ENCODE results near the gene CBX8. TPM values are rescaled to one million over a fixed set of nuclear protein-coding genes. Genes with fewer than 3 reads are reported as not detected.

Gene CBX8
- total RNA-seq = 1 to 10 TPM; 6.9 to 7.0 TPM

GRCh38 chr17:79796763-79797491 lies at the start of gene CBX8:
TSS of gene CBX8 (minus strand) at chr17:79797077. CDS start at chr17:79796998, 79 bp downstream.

GRCh38 chr17:79839356-79840268 lies 42.7 kb upstream of the CBX8 start, which contains the start of gene CBX4:
TSS of gene CBX4 (minus strand) at chr17:79839440. CDS start at chr17:79839251, 189 bp downstream.

GRCh38 chr17:79777894-79778503 lies 18.9 kb downstream of the CBX8 start, which contains the start of gene CBX2:
TSS of gene CBX2 (plus strand) at chr17:79778148. CDS start at chr17:79778236, 88 bp downstream.

Other genes with a start within 250 kb of the CBX8 start
- not detected for gene RBFOX3, start 186.0 kb downstream of the CBX8 start, total RNA-seq
- gene ENPP7, start 66.1 kb downstream of the CBX8 start, total RNA-seq = under 1 TPM in 1 of 2 experiments, not detected in 1; 0.10 TPM
- gene CBX2, start 18.9 kb downstream of the CBX8 start, total RNA-seq = 1 to 10 TPM; 5.5 TPM
- 10 to 100 TPM; 40.2 to 44.6 TPM for gene CBX4, start 42.4 kb upstream of the CBX8 start, total RNA-seq
- gene TBC1D16, start 238.8 kb upstream of the CBX8 start, total RNA-seq = 1 to 10 TPM in 1 of 2 experiments, under 1 TPM in 1; 0.68 to 1.1 TPM
- gene CCDC40, start 239.6 kb upstream of the CBX8 start, total RNA-seq = not detected

Data from activated naive CD4-positive, alpha-beta T cell treated with anti-CD3 and anti-CD28 coated beads, Interleukin-2, amount 10 ng/mL, durations not matched to agents 5 hours and 36 hours (primary cell).